Uterus (tissue), 4 donors: ENCODE data around the gene CHST12. TPM values are rescaled to one million over a fixed set of nuclear protein-coding genes. Genes with fewer than 3 reads are reported as not detected.

Experiments used
- DNase-seq, 2 donors: peaks; one replicate each; pipeline ENCODE4 v3.0.0-alpha.2; 2019 to 2020
- H3K27ac ChIP-seq, 2 donors: fragments of 200-600 bp; sonication (generic); 1 replicate in 1 of 2; 2 replicates in 1 of 2; pipeline ENCODE4 v1.5.1; 2016 to 2018
- H3K27me3 ChIP-seq, 2 donors: fragments of 200-600 bp; sonication (generic); one replicate each; pipeline ENCODE4 v1.5.1; 2018 to 2019; ENCODE audit warnings: control low read depth in 1 of 2
- H3K36me3 ChIP-seq, 2 donors: fragments of 200-600 bp; sonication (generic); one replicate each; pipeline ENCODE4 v1.5.1; 2019; ENCODE audit warnings: control low read depth in 1 of 2
- H3K4me1 ChIP-seq, 2 donors: fragments of 200-600 bp; sonication (generic); one replicate each; pipeline ENCODE4 v1.5.1; 2018 to 2019; ENCODE audit warnings: control low read depth in 1 of 2
- H3K4me3 ChIP-seq, 2 donors: fragments of 200-600 bp; sonication (generic); 1 replicate in 1 of 2; 2 replicates in 1 of 2; pipeline ENCODE4 v1.5.1; 2018 to 2019; ENCODE audit warnings: mild to moderate bottlenecking in 1 of 2
- H3K9me3 ChIP-seq, 2 donors: fragments of 200-600 bp; sonication (generic); one replicate each; pipeline ENCODE4 v1.5.1; 2019; ENCODE audit warnings: control low read depth in 1 of 2
- POLR2A ChIP-seq, 2 donors: fragments of 450-650 bp; IDR thresholded peaks; one replicate each; pipeline ENCODE4 v1.6.1; 2016; ENCODE audit warnings: antibody characterized with exemption in 2 of 2, mild to moderate bottlenecking in 1 of 2, moderate library complexity in 1 of 2
- intact Hi-C: fragments of 100-400 bp; cut with DNase I; formaldehyde crosslinking; loops from one replicate; pipeline ENCODE4 v1.15.1; 2023; ENCODE audit warnings: low total_unique reads
- total RNA-seq, 4 donors: library from RNA; depleted of rRNA in 3 of 4; stranded (reverse); fragments of >200 nt in 3 of 4; gene quantifications; one replicate each; pipeline versions ENCODE4 v1.1.0 to v1.2.4, GENCODE V29; 2014 to 2023
- TF ChIP-seq, protein P1 (sequence below), 4 experiments: fragments of 200-600 bp in 2 of 4; fragments of 450-650 bp in 2 of 4; sonication (generic) in 2 of 4; IDR thresholded peaks; one replicate each; pipeline ENCODE4 v1.5.1; 2016 to 2019; ENCODE audit warnings: antibody characterized with exemption in 4 of 4, mild to moderate bottlenecking in 2 of 4, moderate library complexity in 1 of 4
- donor health status: DM: yes; HTN: yes; CAD: no.

The CHST12 gene
- total RNA-seq, 4 donors from 2014 or later, result 5.6 to 30.5 (median 8.3) TPM

- Histone ChIP-seq H3K36me3 (no peaks in the 10 kb centered on the region), H3K4me1 (no peaks in the 10 kb centered on the region), H3K27ac (no peak overlapping the region), H3K9me3 (no peaks in the 10 kb centered on the region), H3K4me3 (no peak overlapping the region), H3K27me3 (no peaks in the 10 kb centered on the region)
- no peak for TF ChIP-seq POLR2A (IDR thresholded peaks at IDR 0.05)
- TF ChIP-seq, protein P1, sequence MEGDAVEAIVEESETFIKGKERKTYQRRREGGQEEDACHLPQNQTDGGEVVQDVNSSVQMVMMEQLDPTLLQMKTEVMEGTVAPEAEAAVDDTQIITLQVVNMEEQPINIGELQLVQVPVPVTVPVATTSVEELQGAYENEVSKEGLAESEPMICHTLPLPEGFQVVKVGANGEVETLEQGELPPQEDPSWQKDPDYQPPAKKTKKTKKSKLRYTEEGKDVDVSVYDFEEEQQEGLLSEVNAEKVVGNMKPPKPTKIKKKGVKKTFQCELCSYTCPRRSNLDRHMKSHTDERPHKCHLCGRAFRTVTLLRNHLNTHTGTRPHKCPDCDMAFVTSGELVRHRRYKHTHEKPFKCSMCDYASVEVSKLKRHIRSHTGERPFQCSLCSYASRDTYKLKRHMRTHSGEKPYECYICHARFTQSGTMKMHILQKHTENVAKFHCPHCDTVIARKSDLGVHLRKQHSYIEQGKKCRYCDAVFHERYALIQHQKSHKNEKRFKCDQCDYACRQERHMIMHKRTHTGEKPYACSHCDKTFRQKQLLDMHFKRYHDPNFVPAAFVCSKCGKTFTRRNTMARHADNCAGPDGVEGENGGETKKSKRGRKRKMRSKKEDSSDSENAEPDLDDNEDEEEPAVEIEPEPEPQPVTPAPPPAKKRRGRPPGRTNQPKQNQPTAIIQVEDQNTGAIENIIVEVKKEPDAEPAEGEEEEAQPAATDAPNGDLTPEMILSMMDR (IDR thresholded peaks at IDR 0.05), result no peak
- no peak for DNase-seq
- intact Hi-C loops, result no loop called here
Measured at GRCh38 chr7:2438186-2438585, 34.8 kb downstream of the CHST12 start.

DNA sequence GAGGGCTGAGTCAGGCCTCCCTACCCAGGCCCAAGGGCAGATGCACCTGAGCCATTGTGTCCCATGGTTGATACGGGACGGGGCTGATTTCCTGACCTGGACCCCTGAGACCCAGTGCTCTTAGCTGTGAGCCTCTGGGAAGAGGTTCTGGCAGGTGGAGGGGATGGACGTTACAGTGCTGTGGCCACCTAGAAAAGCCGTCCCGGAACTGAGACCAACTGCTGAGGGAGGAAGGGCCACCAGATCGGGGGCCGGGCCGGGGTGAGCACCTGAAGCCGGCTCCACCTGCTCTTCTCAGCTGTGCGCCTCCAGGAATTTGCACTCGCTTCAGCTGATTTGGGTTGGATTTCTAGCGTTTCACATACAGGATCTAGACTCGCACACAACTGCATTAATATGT lies 35.4 kb downstream of the CHST12 start:
- no peak for TF ChIP-seq POLR2A (IDR thresholded peaks at IDR 0.05)
- TF ChIP-seq, protein P1 (IDR thresholded peaks at IDR 0.05), result no peak
- Histone ChIP-seq H3K9me3 (no peaks in the 10 kb centered on the region), H3K4me3 (no peak overlapping the region), H3K4me1 (no peaks in the 10 kb centered on the region), H3K27ac (no peak overlapping the region), H3K27me3 (no peaks in the 10 kb centered on the region), H3K36me3 (no peaks in the 10 kb centered on the region)
- intact Hi-C loops, result no loop called here
- no peak for DNase-seq

DNA sequence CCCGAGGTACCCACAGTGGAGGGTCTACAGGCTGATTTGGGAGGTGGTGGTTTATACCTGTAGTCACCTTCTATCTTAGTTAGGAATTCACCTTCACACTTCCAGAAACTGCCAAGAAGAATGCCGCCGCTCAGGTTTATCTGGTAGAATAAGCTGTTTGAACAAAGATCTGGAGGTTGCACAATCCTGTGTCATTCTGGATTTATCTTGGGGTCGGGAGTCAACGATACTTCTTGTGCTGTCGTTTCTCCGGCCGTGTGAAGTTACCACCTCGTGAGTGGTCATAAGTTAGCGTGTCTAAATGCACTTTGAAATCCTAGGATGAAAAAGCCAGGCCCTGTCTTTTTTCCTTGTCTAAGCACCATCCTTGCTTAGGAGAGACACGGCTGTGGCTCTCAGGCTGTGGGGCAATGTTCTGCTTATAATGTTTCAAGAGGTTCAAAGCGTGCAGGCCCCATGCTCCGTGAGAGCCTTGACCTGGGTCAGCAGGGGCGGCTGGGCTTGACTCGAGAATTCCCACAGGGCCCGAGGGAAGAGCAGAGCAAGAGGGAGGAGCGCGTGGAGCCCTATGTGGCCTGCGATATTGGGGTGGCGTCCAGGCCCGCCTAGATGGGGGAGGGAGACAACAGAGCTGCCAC lies 37.3 kb downstream of the CHST12 start:
- Histone ChIP-seq H3K27me3 (no peaks in the 10 kb centered on the region), H3K9me3 (no peaks in the 10 kb centered on the region), H3K36me3 (no peaks in the 10 kb centered on the region), H3K4me1 (peaks cover 0 to 8% of the 10 kb centered on the region in 2 donors), H3K27ac (no peak overlapping the region), H3K4me3 (no peak overlapping the region)
- no peak for DNase-seq
- intact Hi-C loops, result no loop called here
- no peak for TF ChIP-seq POLR2A (IDR thresholded peaks at IDR 0.05)
- TF ChIP-seq, protein P1 (IDR thresholded peaks at IDR 0.05), result no peak

- H3K9me3 ChIP-seq, result no peaks in the 10 kb centered on the region
- peaks cover 0 to 8% of the 10 kb centered on the region in 2 donors for H3K4me1 ChIP-seq
- intact Hi-C loops, result no loop called here
- DNase-seq, result no peak
- TF ChIP-seq POLR2A (IDR thresholded peaks at IDR 0.05), result no peak
- TF ChIP-seq, protein P1 (IDR thresholded peaks at IDR 0.05), result no peak
- no peak overlapping the region for H3K27ac ChIP-seq
- H3K27me3 ChIP-seq, result no peaks in the 10 kb centered on the region
- H3K4me3 ChIP-seq, result no peak overlapping the region
- H3K36me3 ChIP-seq, result no peaks in the 10 kb centered on the region
Measured at GRCh38 chr7:2441430-2442058, 38.1 kb downstream of the CHST12 start.

GRCh38 chr7:2443491-2443890 lies 40.1 kb downstream of the CHST12 start:
- Histone ChIP-seq H3K9me3 (no peaks in the 10 kb centered on the region), H3K27me3 (no peaks in the 10 kb centered on the region), H3K36me3 (no peaks in the 10 kb centered on the region), H3K27ac (no peak overlapping the region), H3K4me1 (peaks cover 0 to 8% of the 10 kb centered on the region in 2 donors), H3K4me3 (no peak overlapping the region)
- intact Hi-C loops, result no loop called here
- DNase-seq, result no peak
- TF ChIP-seq, protein P1 (IDR thresholded peaks at IDR 0.05), result no peak
- TF ChIP-seq POLR2A (IDR thresholded peaks at IDR 0.05), result no peak
